T-helper 2 cell treated with Interferon-gamma antibody and Interleukin-4, amounts not matched to agents 5 μg/mL and 100 μg/mL, for 36 hours (primary cell): ENCODE measurements around the gene HEMGN.

ENCODE experiments used
- DNase-seq: peaks from one replicate; pipeline ENCODE4 v3.0.0; 2021; ENCODE audit warnings: low spot score
- H3K27ac Mint-ChIP-seq: one replicate; pipeline ENCODE4 v1.8.0; 2021; ENCODE audit warnings: mild to moderate bottlenecking, mixed read lengths
- H3K27me3 Mint-ChIP-seq: one replicate; pipeline ENCODE4 v1.8.0; 2021; ENCODE audit warnings: low read depth, mixed read lengths
- H3K36me3 Mint-ChIP-seq: one replicate; pipeline ENCODE4 v1.8.0; 2021; ENCODE audit warnings: low read depth, mixed read lengths
- H3K4me1 Mint-ChIP-seq: one replicate; pipeline ENCODE4 v1.8.0; 2021; ENCODE audit warnings: low read depth, mixed read lengths
- H3K4me3 Mint-ChIP-seq: one replicate; pipeline ENCODE4 v1.8.0; 2022; ENCODE audit warnings: mild to moderate bottlenecking, moderate library complexity, mixed read lengths
- H3K9me3 Mint-ChIP-seq: one replicate; pipeline ENCODE4 v1.8.0; 2021; ENCODE audit warnings: mixed read lengths

HEMGN gene

GRCh38 chr9:97880336-97880735, 57.6 kb downstream of the HEMGN start:
- H3K4me1 Mint-ChIP-seq = no peaks in the 10 kb centered on the region
- H3K27ac Mint-ChIP-seq = no peak overlapping the region
- no peak overlapping the region for H3K4me3 Mint-ChIP-seq
- no peaks in the 10 kb centered on the region for H3K36me3 Mint-ChIP-seq
- peaks cover 30% of the 10 kb centered on the region for H3K27me3 Mint-ChIP-seq
- no peaks in the 10 kb centered on the region for H3K9me3 Mint-ChIP-seq
- no peak for DNase-seq
